GM08714 (cell line): ENCODE measurements around the gene HADH.
A peak's percentile ranks its signal among the peaks of the same experiment; 100 is the strongest.
"Not testable (repeated sequence)": the region's sequence is repeated elsewhere in the genome, so short reads cannot be mapped to it uniquely, and the experiment has no call there.

Source experiments
- H3K4me3 ChIP-seq: fragments of 200-500 bp; sonication (Bioruptor generic); 2 replicates; pipeline ENCODE4 v1.5.1; 2014; ENCODE audit warnings: mild to moderate bottlenecking, low read length, inconsistent platforms
- ZNF274 ChIP-seq: IDR thresholded peaks from 2 replicates; pipeline ENCODE4 v1.6.1; 2012; ENCODE audit warnings: mild to moderate bottlenecking, low read depth, low read length

The HADH gene

DNA sequence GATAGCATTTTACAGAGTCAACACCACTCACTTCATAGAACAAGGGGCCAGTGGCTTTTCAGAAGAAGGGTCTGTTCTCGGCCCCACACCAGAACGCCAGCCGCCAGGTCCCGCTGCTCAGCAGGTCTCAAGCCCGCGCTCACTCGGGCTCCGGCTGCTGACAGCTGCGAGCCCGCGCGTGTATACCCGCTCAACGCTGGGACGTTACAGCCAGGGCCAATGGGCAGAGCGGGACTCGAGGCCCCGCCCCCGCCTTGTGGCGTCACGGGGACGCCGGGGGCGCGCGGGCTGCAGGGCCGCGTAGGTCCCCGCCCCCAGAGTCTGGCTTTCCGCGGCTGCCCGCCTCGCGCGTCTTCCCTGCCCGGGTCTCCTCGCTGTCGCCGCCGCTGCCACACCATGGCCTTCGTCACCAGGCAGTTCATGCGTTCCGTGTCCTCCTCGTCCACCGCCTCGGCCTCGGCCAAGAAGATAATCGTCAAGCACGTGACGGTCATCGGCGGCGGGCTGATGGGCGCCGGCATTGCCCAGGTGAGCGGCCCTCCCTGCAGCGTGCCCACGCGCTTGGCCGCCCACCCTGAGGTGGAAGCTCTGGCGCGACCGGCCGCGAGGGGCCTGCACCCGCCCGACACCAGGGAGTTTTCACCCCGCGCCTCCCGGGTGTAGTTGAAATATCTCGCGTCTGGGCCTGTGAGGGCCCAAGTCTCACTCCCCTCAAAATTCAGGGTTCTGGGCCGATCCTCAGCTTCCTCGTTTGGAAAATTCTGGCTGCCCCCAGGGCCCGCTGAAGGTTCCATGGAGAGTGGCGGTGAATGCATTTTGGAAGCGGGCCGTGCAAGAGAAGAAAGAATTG is at the start of gene HADH:
Gene HADH (plus strand): TSS at position 353 of the 850 bp plus-strand sequence. CDS start 44 bp downstream, at position 397.
- no peak for TF ChIP-seq ZNF274

DNA sequence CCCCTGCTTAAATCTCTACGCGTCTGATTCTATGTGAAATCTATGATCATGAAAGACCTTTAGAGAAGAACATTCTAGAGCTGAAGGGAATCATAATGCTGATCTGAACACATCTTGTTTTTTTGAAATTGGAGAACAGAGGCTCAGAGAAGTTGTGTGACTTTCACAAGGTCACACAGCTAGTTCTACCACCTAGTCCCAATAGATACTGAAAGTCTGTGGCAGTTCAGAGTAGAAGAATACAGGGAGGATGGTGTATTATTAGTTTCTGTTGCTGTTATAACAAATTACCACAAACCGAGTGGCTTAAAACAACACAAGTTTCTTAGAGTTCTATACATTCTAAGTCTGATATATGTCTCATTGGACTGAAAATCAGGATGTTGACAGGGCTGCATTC is 43.9 kb upstream of the HADH start:
- no peak for TF ChIP-seq ZNF274
- no peak overlapping the region for H3K4me3 ChIP-seq

More for the DNA sequence above, at the start of gene HADH:
- H3K4me3 ChIP-seq, result peak within 1 kb of the TSS; percentile 62

DNA sequence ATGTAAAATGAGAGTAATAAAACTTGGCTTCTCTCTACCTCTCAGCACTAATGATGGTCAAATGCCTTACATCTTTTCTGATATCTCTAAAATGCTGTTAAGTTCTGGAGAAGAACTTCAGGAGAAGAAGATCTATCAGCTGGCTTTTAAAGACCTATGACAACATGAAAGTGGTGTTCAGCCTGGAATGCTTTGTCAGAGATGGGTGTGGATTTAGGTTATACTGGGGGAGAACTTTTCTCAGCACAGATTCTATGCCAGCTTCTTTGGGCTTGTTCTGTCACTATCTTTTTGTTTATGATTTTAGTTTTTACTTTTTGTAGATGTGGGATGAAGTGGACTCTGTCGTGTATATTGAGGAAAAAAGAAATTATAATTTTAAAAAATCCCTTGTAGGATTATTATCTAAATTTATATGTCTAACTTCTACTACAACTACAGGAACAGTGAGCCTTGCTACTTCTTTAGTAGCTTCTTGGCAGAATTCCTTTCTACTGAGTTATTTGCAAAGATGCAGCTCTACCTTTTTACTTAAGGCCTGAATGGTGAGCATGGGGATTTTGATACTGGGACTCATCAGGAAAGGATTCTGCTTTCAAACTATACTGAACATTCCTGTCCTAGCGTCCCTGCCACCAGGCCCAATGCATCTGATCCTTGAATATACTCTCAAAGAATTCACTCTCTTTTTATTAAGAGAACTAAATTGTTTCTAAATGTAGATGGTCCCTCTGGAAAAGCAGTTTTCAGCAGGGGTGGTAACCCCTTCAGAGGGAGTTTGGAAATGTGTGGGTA is 38.7 kb upstream of the HADH start:
- TF ChIP-seq ZNF274, result no peak
- no peak overlapping the region for H3K4me3 ChIP-seq

DNA sequence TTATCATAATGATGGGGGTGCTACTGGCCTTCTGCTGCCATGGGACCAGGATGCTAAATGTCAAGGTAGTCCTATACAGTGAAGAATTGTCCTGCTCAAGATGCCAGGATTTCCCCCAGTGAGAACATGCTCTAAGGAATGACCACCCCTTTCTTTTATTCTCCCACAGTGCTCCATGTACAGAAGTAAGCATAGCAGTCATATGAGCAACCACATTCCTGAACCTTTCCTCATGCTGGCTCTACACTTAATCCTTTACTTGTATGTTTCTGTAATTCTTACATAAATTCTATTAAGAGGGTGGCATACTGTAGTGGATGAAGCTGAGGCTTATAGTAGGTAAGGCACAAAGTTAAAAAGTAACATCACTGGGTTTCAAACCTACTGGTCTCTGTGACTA is 38.1 kb upstream of the HADH start:
- no peak overlapping the region for H3K4me3 ChIP-seq
- TF ChIP-seq ZNF274, result no peak

DNA sequence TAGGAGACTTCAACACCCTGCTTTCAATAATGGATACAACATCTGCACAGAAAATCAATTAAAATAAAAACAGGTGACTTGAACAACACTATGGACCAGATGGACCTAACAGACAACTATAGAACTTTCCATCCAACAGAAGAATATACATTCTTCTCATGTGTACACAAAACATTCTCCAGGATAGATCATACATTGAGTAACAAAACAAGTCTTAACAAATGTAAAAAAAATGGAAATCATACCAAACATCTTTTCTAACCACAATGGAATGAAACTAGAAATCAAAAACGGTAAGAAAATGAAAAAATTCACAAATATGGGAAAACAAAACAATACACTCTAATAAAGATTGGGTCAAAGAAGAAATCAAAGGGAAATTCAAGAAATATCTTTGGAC is 33.7 kb upstream of the HADH start:
- TF ChIP-seq ZNF274, result no peak
- no peak overlapping the region for H3K4me3 ChIP-seq

DNA sequence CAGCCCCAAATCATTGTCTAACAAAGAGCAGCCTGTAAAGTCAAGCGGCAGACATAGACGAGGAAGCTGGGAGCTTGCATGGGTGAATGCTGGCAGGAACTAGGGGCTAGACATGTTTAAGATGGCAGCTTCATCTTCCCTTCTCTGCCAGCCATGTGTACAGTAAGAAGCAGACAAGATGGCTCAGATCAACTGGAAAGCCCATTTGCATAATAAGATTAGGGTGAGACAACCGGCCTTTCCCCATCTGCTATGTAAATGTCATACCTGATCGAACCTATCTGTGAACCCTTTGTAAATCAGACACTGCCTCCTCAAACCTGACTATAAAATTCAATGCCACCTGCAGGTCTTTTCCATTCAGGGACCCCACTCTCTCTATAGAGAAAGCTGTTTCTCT is 22.8 kb upstream of the HADH start:
- TF ChIP-seq ZNF274, result no peak
- no peak overlapping the region for H3K4me3 ChIP-seq

DNA sequence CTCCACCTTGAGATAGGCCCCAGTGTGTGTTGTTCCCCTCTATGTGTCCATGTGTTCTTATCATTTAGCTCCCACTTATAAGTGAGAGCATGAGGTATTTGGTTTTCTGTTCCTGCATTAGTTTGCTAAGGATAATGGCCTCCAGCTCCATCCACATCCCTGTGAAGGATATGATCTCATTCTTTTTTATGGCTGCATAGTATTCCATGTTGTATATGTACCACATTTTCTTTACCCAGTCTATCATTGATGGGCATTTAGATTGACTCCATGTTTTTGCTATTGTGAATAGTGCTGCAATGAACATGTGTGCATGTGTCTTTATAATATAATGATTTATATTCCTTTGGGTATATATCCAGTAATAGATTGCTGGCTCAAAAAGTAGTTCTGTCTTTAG is 22.2 kb upstream of the HADH start:
- H3K4me3 ChIP-seq, result not testable (repeated sequence)

DNA sequence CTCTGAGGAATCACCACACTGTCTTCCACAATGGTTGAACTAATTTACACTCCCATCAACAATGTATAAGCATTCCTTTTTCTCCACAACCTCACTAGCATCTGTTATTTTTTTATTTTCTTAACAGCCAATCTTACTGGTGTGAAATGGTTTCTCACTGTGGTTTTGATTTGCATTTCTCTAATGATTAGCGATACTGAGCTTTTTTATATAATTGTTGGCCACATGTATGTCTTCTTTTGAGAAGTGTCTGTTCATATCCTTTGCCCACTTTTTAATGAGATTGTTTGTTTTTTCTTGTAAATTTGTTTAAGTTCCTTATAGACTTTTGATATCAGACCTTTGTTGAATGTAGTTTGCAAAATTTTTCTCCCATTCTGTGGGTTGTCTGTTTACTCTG is 21.8 kb upstream of the HADH start:
- not testable (repeated sequence) for H3K4me3 ChIP-seq

DNA sequence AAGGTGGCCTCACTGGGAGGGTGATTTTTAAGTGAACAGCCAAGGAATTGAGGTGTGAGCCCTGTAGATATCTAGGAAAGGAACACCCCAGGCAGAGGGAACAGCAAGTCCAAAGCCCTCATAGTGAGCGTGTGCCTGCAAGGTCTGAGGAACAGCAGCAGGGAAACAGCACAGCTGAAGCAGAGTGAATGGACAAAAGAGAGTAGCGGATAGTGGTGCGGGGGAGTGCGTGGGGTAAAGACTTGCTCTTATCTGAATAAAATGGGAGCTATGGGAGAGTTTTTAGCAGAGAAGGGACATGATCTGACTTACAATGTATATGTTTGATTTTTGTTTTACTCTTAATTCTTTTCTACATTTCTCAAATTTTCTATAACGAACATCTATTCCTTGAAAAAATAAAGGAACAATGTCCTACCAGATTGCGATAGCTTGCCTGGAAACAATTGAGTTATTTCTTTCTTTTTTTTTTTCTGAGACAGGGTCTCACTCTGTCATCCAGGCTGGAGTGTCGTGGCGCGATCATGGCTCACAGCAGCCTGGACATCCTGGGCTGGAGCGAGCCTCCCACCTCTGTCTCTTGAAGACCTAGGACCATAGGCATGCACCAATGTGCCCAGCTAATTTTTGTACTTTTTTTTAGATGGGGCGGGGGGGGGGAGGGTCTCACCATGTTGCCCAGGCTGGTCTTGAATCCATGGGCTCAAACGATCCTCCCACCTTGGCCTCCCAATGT is 19.5 kb upstream of the HADH start:
- no peak overlapping the region for H3K4me3 ChIP-seq
- no peak for TF ChIP-seq ZNF274

DNA sequence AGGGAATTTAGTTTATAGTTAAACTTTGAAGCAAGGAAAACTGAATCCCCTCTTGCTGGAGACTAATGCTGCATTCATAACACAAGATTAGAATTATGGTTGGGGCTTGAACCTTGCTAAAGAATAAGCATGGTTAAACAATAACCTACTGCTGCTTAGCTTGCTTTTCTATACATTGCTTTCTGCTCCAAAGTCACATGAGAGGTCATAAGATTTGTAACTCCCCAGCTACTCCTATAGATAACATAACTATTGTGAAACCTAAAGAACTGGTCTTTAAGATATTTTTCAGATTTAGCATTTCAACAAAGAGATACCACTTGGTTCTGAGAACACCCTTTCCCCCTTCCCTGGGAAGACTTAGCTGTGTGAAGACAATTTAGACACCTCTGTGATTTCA is 17.1 kb upstream of the HADH start:
- H3K4me3 ChIP-seq, result no peak overlapping the region
- no peak for TF ChIP-seq ZNF274

DNA sequence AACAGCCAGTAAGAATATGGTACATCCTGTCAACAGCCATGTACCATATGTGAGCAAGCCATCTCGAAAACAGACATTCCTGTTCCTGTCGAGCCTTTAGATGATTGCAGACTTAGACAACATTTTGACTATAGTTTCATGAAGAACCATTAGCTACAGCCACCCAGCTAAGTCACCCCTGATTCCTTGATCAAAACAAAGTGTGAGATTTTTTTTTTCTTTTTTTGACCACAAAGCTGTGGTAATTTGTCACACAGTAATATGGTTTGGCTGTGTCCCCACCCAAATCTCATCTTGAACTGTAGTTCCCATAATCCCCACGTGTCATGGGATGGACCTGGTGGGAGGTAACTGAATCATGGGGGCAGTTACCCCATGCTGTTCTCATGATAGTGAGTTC is 15.2 kb upstream of the HADH start:
- TF ChIP-seq ZNF274, result no peak
- no peak overlapping the region for H3K4me3 ChIP-seq

DNA sequence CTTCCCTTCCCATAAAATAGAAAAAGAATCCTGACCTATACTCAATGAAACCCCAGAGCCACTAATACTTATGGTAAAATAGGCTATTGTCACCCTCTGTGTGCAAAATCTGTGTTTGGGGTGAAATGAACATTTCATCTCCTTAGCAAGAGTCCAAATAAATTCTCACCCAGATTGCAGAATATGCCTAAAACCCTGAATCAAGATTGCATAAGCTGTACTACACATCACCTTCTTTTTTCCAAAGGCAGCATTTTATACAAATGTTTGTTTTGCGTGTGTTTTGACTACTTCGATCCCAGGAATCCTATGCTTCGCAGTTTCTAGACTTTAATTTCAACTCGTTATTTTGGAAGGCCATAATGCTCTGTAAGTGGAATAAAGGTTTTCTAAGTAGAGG is 12.2 kb upstream of the HADH start:
- no peak for TF ChIP-seq ZNF274
- no peak overlapping the region for H3K4me3 ChIP-seq

DNA sequence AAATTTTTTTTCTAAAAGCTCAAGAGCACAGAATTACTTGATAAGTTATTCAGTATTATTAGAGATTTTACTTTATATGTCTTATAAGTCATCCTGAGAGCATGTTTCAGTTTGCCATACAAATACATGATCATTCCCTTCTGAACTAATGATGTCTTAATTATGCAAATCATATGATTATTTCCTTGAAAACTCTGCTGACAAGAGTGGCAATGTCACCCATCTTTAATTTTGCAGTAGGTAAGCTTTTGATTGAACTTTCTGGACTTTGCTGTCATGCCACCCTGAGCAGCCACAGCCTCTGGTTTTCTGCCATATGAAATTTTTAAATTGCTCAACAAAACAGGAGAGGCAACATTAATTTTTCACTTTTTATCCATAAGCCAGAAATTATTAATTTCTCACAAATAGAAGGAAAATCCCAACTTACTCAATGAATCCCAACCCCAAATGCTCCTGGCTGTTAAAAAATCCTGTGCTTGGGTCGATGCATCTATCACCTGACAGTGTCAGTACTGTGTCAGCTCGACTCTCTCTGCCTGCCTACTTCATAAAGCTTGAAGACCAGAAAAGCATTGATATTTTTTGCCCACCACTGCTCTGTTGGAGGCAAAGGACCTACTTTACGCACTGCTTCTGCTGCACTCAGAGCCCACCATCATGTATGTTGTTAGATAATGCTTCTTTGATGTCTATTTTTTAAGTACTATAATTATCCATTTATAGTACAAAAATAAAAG is 11.6 kb upstream of the HADH start:
- TF ChIP-seq ZNF274, result no peak
- no peak overlapping the region for H3K4me3 ChIP-seq
